Measurements from ENCODE around the gene THAP3.

THAP3 gene

GRCh38 chr1:6612641-6613360 is 11.9 kb upstream of the THAP3 start:
- no peak for DNase-seq (ENCODE audit: low read depth)

GRCh38 chr1:6613361-6614018 is 11.2 kb upstream of the THAP3 start, which contains the start of gene PHF13:
Gene PHF13 (plus strand): TSS chr1:6613731. CDS start chr1:6614067, 336 bp downstream.
- peak; percentile 99 for DNase-seq (ENCODE audit: low read depth)

GRCh38 chr1:6614019-6614928 is 10.4 kb upstream of the THAP3 start:
- DNase-seq (ENCODE audit: low read depth): peak; percentile 49

GRCh38 chr1:6614929-6615785 is 9.5 kb upstream of the THAP3 start:
- no peak for DNase-seq (ENCODE audit: low read depth)

GRCh38 chr1:6619045-6619444 is 5.6 kb upstream of the THAP3 start:
- DNase-seq (ENCODE audit: low read depth): no peak

GRCh38 chr1:6621429-6622391 is 3.0 kb upstream of the THAP3 start:
- DNase-seq (ENCODE audit: low read depth): no peak

- DNase-seq (ENCODE audit: low read depth): no peak
These were observed 2.1 kb upstream of the THAP3 start for GRCh38 chr1:6622396-6623152.

- no peak for DNase-seq (ENCODE audit: low read depth)
These were observed 1.3 kb upstream of the THAP3 start for GRCh38 chr1:6623269-6623965.

GRCh38 chr1:6625584-6626149 is 999 bp downstream of the THAP3 start:
- no peak for DNase-seq (ENCODE audit: low read depth)

- no peak for DNase-seq (ENCODE audit: low read depth)
These were observed 2.4 kb downstream of the THAP3 start for GRCh38 chr1:6627031-6627430.

- DNase-seq (ENCODE audit: low read depth): no peak
These were observed 3.3 kb downstream of the THAP3 start for GRCh38 chr1:6627841-6628545.

- no peak for DNase-seq (ENCODE audit: low read depth)
These were observed 4.4 kb downstream of the THAP3 start for GRCh38 chr1:6628971-6629479.

GRCh38 chr1:6630027-6630426 is 5.4 kb downstream of the THAP3 start:
- no peak for DNase-seq (ENCODE audit: low read depth)

GRCh38 chr1:6631058-6631457 is 6.4 kb downstream of the THAP3 start:
- no peak for DNase-seq (ENCODE audit: low read depth)

GRCh38 chr1:6632588-6633514 is 8.2 kb downstream of the THAP3 start:
- DNase-seq (ENCODE audit: low read depth): no peak

- DNase-seq (ENCODE audit: low read depth): peak; percentile 26
These were observed 9.8 kb downstream of the THAP3 start for GRCh38 chr1:6634371-6635052.
